ENCODE measurements around the gene MEI1.

The MEI1 gene

GRCh38 chr22:41826430-41827383, 127.4 kb downstream of the MEI1 start:
- H3K4me3 ChIP-seq (ENCODE audit: control insufficient read depth, low read depth, low read length), result no peak overlapping the region
- no peak for TF ChIP-seq CTCF (conservative IDR thresholded peaks at IDR 0.05; ENCODE audit: control insufficient read depth, insufficient read depth, low read depth, low read length)
- no peak for DNase-seq (ENCODE audit: low read depth)

- DNase-seq (ENCODE audit: low read depth), result no peak
- H3K4me3 ChIP-seq (ENCODE audit: control insufficient read depth, low read depth, low read length), result no peak overlapping the region
- no peak for TF ChIP-seq CTCF (conservative IDR thresholded peaks at IDR 0.05; ENCODE audit: control insufficient read depth, insufficient read depth, low read depth, low read length)
Measured at GRCh38 chr22:41827671-41828070, 128.4 kb downstream of the MEI1 start.

GRCh38 chr22:41828516-41828915, 129.2 kb downstream of the MEI1 start:
- TF ChIP-seq CTCF (conservative IDR thresholded peaks at IDR 0.05; ENCODE audit: control insufficient read depth, insufficient read depth, low read depth, low read length), result no peak
- no peak for DNase-seq (ENCODE audit: low read depth)
- H3K4me3 ChIP-seq (ENCODE audit: control insufficient read depth, low read depth, low read length), result no peak overlapping the region

GRCh38 chr22:41830174-41830573, 130.9 kb downstream of the MEI1 start:
- no peak overlapping the region for H3K4me3 ChIP-seq (ENCODE audit: control insufficient read depth, low read depth, low read length)
- no peak for TF ChIP-seq CTCF (conservative IDR thresholded peaks at IDR 0.05; ENCODE audit: control insufficient read depth, insufficient read depth, low read depth, low read length)
- DNase-seq (ENCODE audit: low read depth), result no peak

GRCh38 chr22:41831383-41831782, 132.1 kb downstream of the MEI1 start:
- TF ChIP-seq CTCF (conservative IDR thresholded peaks at IDR 0.05; ENCODE audit: control insufficient read depth, insufficient read depth, low read depth, low read length), result no peak
- peak; percentile 26 for DNase-seq (ENCODE audit: low read depth)
- no peak overlapping the region for H3K4me3 ChIP-seq (ENCODE audit: control insufficient read depth, low read depth, low read length)

GRCh38 chr22:41831828-41832552, 132.7 kb downstream of the MEI1 start:
- no peak for TF ChIP-seq CTCF (conservative IDR thresholded peaks at IDR 0.05; ENCODE audit: control insufficient read depth, insufficient read depth, low read depth, low read length)
- peak overlapping the region; percentile 54 for H3K4me3 ChIP-seq (ENCODE audit: control insufficient read depth, low read depth, low read length)
- DNase-seq (ENCODE audit: low read depth), result peak; percentile 29
